22Rv1 (cell line): ENCODE data around the gene ENPP6.

ENCODE experiments used
- ZFX ChIP-seq: fragments of 450-650 bp; IDR thresholded peaks from 2 replicates; pipeline ENCODE4 v1.6.1; 2017; ENCODE audit warnings: antibody characterized with exemption, borderline replicate concordance
- TF ChIP-seq, protein P1 (sequence below): fragments of 450-650 bp; IDR thresholded peaks from 2 replicates; pipeline ENCODE4 v1.5.1; 2017; ENCODE audit warnings: mild to moderate bottlenecking

DNA sequence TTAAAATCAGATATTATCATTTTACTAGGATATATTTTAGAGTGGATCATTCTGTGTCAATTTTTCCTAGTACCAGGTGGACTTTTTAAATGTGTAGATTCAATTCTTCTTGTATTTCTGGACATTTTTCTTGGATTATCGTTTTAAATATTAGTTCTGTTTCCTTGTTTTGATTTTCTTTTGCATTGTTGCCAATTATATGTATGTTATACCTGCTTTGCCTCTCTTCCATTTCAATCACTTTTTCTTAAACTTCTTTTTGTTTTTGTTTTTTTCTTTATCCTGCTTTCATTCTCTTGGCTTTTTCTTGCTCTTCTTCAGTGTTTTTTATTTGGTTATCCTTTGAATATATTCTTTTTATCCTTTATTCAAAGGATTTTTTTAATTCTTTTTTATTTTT, 171.5 kb downstream of the ENPP6 start:
- TF ChIP-seq, protein P1, sequence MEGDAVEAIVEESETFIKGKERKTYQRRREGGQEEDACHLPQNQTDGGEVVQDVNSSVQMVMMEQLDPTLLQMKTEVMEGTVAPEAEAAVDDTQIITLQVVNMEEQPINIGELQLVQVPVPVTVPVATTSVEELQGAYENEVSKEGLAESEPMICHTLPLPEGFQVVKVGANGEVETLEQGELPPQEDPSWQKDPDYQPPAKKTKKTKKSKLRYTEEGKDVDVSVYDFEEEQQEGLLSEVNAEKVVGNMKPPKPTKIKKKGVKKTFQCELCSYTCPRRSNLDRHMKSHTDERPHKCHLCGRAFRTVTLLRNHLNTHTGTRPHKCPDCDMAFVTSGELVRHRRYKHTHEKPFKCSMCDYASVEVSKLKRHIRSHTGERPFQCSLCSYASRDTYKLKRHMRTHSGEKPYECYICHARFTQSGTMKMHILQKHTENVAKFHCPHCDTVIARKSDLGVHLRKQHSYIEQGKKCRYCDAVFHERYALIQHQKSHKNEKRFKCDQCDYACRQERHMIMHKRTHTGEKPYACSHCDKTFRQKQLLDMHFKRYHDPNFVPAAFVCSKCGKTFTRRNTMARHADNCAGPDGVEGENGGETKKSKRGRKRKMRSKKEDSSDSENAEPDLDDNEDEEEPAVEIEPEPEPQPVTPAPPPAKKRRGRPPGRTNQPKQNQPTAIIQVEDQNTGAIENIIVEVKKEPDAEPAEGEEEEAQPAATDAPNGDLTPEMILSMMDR, result no peak
- TF ChIP-seq ZFX, result no peak
